ENCODE results near the gene CASP2.

DNA sequence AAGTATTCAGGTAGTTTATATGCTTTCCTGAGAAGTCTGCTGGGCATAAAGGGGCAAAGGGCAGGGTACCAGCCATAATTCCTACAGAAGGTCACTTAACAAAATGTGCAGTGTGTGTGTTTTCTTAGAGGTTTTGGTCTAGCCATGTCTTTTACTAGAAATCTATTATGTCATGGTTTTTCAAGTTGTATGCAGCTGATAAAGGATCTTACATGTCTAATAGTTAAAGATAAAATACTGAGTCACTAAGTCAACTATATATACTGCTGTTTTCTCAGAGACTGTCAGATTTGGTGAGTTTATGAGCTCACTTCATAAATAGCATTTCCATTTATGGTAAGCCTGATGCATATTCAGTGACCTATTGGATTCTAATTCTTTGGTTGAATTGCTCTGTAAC, 7.7 kb downstream of the CASP2 start:
- TF ChIP-seq, protein P1, sequence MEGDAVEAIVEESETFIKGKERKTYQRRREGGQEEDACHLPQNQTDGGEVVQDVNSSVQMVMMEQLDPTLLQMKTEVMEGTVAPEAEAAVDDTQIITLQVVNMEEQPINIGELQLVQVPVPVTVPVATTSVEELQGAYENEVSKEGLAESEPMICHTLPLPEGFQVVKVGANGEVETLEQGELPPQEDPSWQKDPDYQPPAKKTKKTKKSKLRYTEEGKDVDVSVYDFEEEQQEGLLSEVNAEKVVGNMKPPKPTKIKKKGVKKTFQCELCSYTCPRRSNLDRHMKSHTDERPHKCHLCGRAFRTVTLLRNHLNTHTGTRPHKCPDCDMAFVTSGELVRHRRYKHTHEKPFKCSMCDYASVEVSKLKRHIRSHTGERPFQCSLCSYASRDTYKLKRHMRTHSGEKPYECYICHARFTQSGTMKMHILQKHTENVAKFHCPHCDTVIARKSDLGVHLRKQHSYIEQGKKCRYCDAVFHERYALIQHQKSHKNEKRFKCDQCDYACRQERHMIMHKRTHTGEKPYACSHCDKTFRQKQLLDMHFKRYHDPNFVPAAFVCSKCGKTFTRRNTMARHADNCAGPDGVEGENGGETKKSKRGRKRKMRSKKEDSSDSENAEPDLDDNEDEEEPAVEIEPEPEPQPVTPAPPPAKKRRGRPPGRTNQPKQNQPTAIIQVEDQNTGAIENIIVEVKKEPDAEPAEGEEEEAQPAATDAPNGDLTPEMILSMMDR (conservative IDR thresholded peaks at IDR 0.05), result no peak
- TF ChIP-seq ZFX (IDR thresholded peaks at IDR 0.05), result no peak

All from C4-2B (cell line).